Activated effector memory CD4-positive, alpha-beta T cell treated with anti-CD3 and anti-CD28 coated beads, Interleukin-2, amount 50 U/mL, for 16 hours (primary cell): Measurements from ENCODE around the gene PPA1.
"Not testable (repeated sequence)": the region's sequence is repeated elsewhere in the genome, so short reads cannot be mapped to it uniquely, and the experiment has no call there.

ENCODE experiments used
- DNase-seq: peaks from one replicate; pipeline ENCODE4 v3.0.0-alpha.2; 2020

PPA1 gene

DNA sequence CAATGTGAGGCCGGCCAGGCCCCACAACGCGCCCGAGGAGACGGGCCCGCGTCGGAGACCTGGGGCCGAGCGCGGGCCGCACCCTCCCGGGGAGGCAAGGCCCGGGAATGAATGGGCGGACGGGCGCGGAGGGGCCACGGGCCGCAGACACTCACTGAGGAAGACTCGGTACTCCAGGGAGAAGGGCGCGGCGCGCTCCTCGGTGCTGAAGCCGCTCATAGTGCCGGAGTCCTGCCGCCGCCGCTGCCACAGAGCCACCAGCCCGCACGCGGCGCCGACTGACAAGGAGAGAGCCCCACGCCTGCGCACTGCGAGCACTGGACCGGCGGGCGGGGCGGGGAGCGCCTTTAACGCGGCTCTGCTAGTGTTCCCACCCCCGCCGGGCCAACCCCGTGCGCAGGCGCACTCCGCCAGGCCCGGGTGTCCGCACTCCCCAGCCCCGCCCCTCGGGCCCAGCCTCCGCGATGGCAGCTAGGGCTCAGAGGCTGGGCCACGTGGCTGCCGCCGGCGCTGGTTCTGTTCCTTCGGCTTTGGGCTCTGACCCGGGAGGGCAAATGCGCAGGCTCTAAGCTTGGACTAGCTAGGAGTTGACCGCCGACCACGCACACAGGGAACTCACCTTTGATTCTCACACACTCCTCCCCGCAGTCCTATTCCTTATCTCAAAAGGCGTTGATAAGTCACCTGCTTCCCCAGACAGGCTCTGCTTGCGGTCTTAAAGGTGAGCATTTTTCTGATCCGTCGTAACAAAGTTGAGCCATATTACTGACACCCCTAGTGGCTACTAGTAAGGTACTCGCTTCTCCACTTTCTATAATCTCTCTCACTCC, at the start of gene PPA1:
Gene PPA1, minus strand, starts transcription at position 321 of the 830 bp plus-strand sequence. Its CDS starts 102 bp downstream, at position 219.
- DNase-seq = peak; percentile 100

GRCh38 chr10:70281609-70282008, 48.4 kb upstream of the PPA1 start:
- no peak for DNase-seq

DNA sequence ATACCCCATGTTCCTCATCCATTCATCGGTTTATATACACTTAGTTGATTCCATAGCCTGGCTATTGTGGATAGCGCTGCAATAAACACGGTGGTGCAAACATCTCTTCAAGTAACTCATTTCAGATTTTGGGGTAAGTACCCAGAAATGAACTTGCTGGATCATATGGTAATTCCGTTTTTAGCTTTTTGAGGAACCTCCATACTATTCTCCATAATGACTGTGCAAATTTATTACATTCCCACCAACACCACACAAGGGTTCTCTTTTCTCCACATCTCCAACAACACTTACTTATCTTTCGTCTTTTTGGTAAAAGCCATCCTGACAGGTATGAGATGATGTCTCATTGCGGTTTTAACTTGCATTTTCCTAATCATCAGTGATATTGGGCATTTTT, 46.9 kb upstream of the PPA1 start:
- DNase-seq = no peak

GRCh38 chr10:70277396-70278030, 44.3 kb upstream of the PPA1 start:
- no peak for DNase-seq

DNA sequence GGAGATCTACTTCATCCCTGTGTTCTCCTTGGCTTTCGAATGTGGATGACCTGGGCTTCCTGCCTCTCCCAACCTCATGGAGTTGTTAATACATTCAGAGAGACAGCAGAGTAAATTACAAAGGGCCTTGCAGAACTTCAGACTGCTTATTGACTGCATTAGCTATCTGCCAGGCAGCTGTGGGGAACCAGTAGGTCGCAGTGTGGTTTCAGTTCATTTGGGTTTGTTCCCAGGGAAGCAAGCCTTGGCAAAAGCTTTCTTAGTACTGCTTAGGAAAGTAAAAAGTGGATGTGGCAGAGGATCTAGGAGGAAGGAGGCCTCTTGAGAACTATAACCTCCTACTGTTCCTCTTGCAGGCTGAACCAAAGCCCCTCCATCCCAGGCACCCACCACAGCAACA, 41.4 kb upstream of the PPA1 start:
- no peak for DNase-seq

- DNase-seq = no peak
Observed at GRCh38 chr10:70272925-70273316, 39.7 kb upstream of the PPA1 start.

DNA sequence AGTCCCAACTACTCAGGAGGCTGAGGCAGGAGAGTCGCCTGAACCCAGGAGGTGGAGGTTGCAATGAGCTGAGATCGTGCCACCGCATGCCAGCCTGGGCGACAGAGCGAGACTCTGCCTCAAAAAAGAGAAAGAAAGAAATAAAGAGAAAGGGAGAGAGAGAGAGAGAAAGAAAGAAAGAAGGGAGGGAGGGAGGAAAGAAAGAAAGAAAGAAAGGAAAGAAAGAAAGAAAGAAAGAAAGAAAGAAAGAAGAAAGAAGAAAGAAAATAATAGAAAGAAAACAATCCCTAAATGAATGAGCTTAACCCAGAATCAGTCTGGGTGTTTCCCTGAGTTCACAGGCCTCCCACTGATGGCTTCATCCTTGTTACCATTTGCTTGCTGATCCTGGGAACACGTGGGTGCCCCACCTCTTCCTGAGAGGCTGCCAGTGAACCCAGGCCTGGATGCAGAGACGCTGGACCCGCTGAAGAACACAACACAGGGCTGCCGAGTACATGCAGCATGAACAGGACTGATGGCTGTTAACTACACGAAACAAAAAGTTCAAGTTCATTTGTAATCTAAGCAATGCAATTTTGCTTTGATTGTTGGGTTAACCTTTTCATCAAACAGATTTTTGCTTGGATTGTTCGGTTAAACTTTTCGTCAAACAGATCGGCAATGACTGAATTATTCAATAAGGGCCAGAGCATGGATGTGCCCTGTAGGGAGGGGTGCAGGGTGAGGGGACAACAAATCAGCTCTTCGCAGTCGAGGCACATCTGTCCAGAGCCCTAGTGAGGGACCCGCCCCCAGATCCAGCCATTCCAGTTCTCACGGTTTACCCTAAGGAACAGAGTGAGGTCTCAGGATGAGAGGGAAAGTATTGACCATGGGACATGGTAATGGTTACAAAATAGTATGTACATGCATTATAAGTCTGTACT, 39.0 kb upstream of the PPA1 start:
- no peak for DNase-seq

DNA sequence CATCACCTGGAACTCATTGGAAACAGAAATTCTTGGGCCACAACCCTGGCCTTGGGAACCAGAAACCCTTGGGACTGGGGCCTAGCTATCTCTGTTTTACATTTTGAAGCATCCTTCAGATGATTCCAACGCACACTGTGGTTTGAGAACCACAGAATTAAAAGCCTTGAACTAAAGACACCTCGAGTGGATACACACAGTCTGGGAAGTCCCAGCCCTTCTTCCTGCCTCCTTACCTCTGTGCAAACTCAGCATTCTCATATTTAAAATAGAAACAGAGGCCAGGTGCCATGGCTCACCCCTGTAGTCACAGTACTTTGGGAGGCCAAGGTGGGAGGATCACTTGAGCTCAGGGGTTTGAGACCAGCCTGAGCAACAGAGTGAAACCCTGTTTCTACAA, 37.7 kb upstream of the PPA1 start:
- DNase-seq = no peak

GRCh38 chr10:70269741-70270140, 36.5 kb upstream of the PPA1 start:
- no peak for DNase-seq

DNA sequence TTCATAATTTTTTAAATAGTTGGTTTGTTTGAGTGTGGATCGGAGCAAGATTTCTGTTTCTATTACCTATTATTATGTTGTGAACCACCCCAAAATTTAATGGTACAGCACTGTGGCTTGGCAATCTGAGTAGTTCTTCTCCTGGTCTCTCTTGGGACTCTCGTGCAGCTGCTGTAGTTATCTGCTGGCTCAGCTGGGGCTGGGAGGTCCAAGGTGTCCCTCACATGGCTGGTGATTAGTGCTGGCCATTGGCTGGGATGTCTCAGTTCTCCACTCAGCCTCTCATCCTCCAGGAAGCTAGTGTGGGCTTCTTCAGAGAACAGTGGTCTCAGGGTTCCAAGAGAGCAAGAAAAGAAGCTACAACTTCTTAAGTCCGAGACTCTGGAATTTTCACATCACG, 35.1 kb upstream of the PPA1 start:
- no peak for DNase-seq

DNA sequence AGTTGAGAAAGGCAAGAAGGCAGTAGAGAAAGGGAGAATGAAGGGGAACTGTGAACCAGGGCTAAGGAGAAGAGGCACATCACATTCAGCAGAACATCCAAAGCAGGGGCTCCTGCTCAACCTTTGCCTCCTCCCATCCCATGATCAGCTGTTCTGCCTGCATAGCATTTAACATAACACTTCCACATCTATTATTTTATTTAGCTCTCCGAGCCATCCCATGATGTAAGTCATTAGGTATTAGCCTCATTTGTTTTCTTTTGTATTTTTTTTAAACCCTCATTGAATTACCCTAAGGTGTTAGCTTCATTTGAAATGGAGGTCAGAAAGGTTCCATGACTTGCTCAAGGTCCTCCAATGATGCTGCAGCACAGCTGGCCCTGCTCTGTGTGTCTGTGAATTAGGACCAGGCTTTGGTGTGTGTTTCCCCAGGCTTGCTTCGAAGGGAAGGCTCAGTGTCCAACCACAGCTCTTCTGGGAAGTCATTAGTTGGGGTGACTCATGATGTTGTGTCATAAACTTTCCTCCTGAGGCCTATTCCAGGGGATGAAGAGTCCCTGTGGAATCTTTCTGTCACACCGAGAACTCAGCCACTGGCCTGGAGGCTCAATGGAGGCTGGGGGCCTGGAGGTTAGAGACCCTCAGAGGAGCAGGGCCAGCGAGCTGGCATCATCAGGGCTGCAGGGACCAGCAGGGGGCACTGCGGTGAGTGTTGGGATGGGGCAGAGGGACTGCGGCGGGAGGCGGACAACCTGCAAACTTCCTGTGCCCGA, 34.1 kb upstream of the PPA1 start:
- peak; percentile 64 for DNase-seq

DNA sequence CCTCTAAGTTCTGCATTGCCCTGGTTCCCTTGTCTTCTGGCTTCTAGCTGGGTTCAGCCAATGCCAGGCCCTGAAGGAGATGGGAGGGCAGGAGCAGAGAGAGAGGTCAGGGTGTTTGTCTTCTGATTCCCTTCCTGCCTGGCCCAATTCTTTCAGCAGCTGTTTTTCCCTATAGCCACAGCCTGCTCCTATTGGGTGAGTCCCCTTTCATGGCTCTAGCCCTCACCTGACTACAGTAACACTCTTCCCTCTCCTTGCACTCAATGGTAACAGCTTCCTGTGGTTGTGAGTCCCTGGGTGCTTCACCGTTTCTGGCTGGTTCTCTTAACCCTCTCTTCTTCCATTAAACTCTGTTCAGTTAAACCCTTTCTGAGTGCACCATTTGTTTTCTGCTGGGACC, 33.5 kb upstream of the PPA1 start:
- no peak for DNase-seq

GRCh38 chr10:70266056-70266455, 32.8 kb upstream of the PPA1 start:
- DNase-seq = no peak

GRCh38 chr10:70265032-70265689, 31.9 kb upstream of the PPA1 start:
- no peak for DNase-seq

DNA sequence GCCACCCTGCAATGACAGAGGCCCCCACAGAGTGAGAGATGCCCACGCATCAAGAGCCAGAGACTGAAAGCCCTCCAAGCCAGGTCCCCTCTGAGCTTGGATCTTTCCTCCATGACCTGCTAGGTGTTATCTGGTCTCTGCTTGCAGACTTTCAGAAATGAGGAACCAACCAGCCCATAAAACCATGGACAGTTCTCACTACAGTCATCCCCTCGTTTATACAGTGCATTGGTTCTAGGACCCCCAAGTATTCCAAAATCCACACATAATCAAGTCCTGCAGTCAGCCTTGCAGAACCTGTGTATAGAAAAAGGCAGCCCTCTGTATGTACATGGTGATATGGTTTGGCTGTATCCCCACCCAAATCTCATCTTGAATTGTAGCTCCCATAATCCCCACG, 27.5 kb upstream of the PPA1 start:
- no peak for DNase-seq

GRCh38 chr10:70260259-70260658, 27.0 kb upstream of the PPA1 start:
- DNase-seq = no peak

- no peak for DNase-seq
Observed at GRCh38 chr10:70258216-70258615, 25.0 kb upstream of the PPA1 start.

- DNase-seq = not testable (repeated sequence)
Observed at GRCh38 chr10:70257816-70258215, 24.6 kb upstream of the PPA1 start.

DNA sequence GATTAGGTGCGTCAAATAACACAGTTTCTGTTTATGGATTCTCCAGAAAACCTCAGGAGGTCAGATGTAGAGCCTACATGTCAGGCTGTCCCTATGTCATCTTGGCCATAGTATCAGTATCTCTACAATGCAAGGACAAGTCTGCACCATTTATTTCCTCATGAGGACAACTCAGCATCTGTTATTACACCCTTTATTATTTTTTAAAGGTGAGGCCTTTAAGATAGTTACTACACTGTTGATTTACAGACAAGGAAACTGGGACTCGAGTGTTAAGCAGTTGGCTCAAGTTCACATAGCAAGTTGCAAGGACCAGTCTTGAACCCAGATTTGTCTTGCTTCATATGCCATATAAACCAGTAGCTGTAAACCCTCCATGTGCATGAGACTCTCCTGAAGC, 23.2 kb upstream of the PPA1 start:
- DNase-seq = no peak

DNA sequence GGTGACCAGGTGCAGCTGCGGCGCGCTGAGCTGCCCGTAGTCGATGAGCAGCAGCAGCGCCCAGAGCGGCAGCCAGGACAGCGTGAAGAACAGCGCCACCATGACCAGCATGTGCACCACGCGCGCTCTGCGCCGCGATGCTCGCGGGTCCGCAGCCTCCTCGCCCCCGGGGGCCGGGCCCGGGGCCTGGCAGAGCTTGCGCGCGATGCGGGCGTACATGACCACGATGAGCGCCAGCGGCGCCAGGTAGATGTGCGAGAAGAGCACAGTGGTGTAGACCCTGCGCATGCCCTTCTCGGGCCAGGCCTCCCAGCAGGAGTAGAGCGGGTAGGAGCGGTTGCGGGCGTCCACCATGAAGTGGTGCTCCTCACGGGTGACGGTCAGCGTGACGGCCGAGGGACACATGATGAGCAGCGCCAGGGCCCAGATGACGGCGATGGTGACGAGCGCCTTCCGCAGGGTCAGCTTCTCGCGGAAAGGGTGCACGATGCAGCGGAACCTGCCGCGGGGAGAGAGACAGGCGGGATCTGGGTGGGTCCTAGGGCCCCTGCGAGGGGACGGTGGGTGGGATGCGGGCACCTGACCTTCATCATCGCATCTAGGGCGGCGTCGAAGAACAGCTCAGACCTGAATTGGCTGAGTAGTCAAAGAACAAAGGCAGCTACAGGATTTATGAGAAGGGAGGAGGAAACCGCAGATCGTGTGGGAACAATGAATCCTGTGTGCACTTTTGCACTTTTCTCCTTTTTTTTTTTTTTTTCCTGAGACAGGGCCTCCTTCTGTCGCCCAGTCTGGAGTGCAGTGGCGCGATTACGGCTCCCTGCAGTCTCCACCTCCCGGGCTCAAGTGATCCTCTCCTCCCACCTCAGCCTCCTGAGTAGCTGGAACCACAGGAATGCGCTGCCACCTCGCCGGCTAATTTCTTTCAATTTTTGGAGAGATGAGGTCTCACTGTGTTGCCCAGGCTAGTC, 22.4 kb upstream of the PPA1 start:
- DNase-seq = no peak

DNA sequence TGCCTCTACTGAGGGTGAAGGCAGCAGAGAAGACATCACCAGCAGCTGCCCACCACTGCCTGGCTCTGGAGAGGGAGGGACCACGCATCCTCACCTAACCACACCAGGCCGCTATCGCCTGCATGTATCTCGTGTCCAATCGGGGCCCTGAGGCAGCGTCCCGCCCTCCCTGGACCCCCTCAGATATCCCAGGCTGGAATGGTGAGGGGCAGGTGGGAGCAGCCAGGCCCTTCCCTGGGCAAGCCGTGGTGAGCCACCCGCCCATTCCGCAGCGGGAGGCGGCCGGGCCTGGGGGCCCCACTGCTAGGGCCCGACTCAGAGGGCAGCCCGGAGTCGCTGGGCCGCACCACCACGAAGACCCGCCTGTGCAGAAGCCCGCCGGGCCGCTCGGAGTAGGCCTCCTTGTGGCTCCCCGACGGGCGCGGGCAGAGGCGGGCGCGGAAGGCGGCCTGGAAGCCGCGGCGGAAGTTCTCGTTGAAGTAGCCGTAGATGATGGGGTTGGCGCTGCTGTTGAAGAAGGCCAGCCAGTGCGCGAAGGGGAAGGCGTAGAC, 21.6 kb upstream of the PPA1 start:
- no peak for DNase-seq
